Panc1 (cell line): Measurements from ENCODE around the gene CHRNB4.

Experiments used
- CTCF ChIP-seq: fragments of 450-650 bp; IDR thresholded peaks from 2 replicates; pipeline ENCODE4 v1.5.1; 2017; ENCODE audit warnings: mild to moderate bottlenecking
- REST ChIP-seq, 2 experiments: IDR thresholded peaks; 2 replicates each; pipeline ENCODE4 v1.6.1; 2011 to 2012; ENCODE audit warnings: low read depth in 2 of 2, control low read depth in 1 of 2, low read length in 1 of 2, mild to moderate bottlenecking in 1 of 2, moderate library complexity in 1 of 2; ENCODE audit not compliant: insufficient read depth in 1 of 2

GRCh38 chr15:78685925-78686324 lies 44.9 kb upstream of the CHRNB4 start:
- no peak for TF ChIP-seq REST (IDR thresholded peaks at IDR 0.05; ENCODE audit: insufficient read depth in 1 of 2, low read depth in 2 of 2, low read length in 1 of 2)
- no peak for TF ChIP-seq CTCF
